ENCODE data around the gene HEMK1. TPM values are rescaled to one million over a fixed set of nuclear protein-coding genes. Genes with fewer than 3 reads are reported as not detected.

Gene HEMK1
- total RNA-seq, 1 donor from 2014 or later = 13.1 TPM

DNA sequence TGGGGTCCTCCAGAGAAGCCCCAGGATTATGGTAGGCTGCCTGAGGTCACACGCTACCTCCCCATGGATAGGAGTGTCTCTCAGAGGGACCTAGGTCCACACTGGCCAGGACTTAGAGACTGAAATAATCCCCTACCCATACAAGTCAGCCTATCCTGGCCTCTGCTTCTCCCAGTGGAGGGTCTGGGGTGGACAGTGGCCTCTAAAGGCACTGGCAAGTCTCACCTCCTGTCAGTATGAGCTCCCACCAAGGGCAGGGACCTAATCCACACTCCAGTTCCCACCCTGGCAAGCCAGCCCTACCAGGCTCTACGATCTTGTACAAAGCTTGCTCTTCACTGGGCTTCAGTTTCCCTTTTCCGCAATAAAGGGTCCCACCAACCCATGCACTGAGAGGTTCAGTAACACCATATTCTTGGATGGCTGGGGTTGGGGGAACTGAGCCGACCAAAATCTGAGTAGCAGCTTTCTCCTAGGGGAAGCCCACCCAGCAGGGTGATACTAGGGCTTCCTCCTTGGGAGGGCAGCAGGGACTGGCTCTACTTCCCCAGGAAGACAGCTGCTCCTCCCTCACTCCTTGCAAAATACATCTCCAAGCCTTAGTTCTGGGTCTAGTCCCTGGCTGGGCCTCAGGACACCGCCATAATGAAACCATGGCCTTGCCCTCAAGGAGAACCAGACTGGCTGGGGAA, 39.9 kb downstream of the HEMK1 start:
- peak overlapping the region in 1 of 2 donors; percentile 70 for H3K27ac ChIP-seq
- H3K4me1 ChIP-seq = peaks cover 8 to 15% of the 10 kb centered on the region in 2 donors
- no peaks in the 10 kb centered on the region for H3K9me3 ChIP-seq

DNA sequence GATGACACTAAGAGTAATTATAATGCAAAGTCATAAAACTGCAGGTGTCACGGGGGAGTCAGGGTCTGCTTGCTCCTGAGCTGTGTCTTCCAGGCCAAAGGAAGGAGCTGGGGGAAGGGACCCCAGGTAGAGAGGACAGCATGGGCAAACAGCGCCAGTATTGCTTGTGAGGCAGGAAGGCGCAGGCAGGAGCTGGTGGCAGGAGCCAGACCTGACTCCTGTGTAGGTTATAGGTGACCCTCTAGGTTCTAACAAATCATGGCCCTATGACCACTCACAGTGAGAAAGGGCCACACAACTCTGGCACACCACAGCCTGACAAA, 40.4 kb downstream of the HEMK1 start:
- Histone ChIP-seq H3K4me3 (peak overlapping the region; percentile 74 to 76), H3K9me3 (no peaks in the 10 kb centered on the region), H3K27me3 (no peaks in the 10 kb centered on the region), H3K27ac (peak overlapping the region in 1 of 2 donors; percentile 70), H3K4me1 (peaks cover 8 to 15% of the 10 kb centered on the region in 2 donors), H3K36me3 (peaks cover 10 to 19% of the 10 kb centered on the region in 2 donors)
- TF ChIP-seq, protein P1, sequence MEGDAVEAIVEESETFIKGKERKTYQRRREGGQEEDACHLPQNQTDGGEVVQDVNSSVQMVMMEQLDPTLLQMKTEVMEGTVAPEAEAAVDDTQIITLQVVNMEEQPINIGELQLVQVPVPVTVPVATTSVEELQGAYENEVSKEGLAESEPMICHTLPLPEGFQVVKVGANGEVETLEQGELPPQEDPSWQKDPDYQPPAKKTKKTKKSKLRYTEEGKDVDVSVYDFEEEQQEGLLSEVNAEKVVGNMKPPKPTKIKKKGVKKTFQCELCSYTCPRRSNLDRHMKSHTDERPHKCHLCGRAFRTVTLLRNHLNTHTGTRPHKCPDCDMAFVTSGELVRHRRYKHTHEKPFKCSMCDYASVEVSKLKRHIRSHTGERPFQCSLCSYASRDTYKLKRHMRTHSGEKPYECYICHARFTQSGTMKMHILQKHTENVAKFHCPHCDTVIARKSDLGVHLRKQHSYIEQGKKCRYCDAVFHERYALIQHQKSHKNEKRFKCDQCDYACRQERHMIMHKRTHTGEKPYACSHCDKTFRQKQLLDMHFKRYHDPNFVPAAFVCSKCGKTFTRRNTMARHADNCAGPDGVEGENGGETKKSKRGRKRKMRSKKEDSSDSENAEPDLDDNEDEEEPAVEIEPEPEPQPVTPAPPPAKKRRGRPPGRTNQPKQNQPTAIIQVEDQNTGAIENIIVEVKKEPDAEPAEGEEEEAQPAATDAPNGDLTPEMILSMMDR (IDR thresholded peaks at IDR 0.05) = no peak
- intact Hi-C loops (cut with DNase I) = loop anchor here (5.0 to 10.0 kb wide), 3 partner anchors 95 to 1355 kb away; partner anchors contain the start of genes PCBP4 and TMEM115
- no peak for DNase-seq (ENCODE audit: low spot score in 2 of 2)

More for the DNA sequence above, 39.9 kb downstream of the HEMK1 start:
- intact Hi-C loops (cut with DNase I) = no loop called here
- TF ChIP-seq, protein P1 (IDR thresholded peaks at IDR 0.05) = no peak
- no peaks in the 10 kb centered on the region for H3K27me3 ChIP-seq
- no peak for DNase-seq (ENCODE audit: low spot score in 2 of 2)
- H3K4me3 ChIP-seq = peak overlapping the region in 1 of 2 donors; percentile 74
- peaks cover 10 to 19% of the 10 kb centered on the region in 2 donors for H3K36me3 ChIP-seq

DNA sequence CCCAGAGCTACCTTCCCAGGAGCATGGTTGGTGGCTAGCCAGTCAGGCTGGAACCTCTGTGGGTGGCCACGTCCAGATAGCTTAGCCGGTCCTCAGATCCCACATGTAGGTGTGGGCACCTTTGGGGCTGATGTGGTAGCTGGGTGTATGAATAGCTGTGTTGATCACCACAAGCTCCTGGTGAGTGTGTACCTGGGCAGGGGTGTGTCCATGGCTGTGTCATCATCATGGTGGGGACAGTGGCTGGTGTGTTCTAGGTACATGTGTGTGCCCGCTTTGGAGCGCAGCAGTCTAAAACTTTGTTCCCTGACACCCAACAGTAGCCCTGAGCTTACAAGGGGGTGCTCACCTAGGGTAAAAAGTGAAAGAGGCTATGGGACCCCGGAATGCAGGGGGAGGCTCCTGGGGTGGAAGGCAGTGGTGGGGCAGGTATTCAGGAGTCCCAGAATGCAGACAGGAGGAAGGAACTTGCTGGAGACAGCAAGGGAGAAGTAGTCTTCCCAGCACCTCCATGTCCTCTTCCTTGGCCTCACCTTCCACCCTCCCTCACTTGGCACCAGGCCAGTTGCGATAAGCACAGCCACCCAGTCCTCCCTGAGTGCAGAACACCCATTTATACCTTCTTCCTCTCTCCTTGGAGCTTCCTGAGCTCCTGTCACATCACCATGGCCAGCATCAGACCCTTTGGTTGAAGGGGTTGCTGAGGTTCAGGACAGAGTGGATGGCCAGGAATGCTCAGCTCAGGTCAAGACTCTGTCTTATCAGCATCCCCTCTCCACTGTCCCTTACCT, 41.1 kb downstream of the HEMK1 start:
- no peak for DNase-seq (ENCODE audit: low spot score in 2 of 2)
- Histone ChIP-seq H3K4me3 (peak overlapping the region; percentile 74 to 76), H3K9me3 (no peaks in the 10 kb centered on the region), H3K27ac (peak overlapping the region; percentile 70 to 79), H3K36me3 (peaks cover 10 to 19% of the 10 kb centered on the region in 2 donors), H3K27me3 (no peaks in the 10 kb centered on the region), H3K4me1 (peaks cover 3 to 15% of the 10 kb centered on the region in 2 donors)
- TF ChIP-seq, protein P1 (IDR thresholded peaks at IDR 0.05) = no peak
- intact Hi-C loops (cut with DNase I) = loop anchor here (5.0 to 10.0 kb wide), 3 partner anchors 96 to 1354 kb away; partner anchors contain the start of genes PCBP4 and TMEM115

DNA sequence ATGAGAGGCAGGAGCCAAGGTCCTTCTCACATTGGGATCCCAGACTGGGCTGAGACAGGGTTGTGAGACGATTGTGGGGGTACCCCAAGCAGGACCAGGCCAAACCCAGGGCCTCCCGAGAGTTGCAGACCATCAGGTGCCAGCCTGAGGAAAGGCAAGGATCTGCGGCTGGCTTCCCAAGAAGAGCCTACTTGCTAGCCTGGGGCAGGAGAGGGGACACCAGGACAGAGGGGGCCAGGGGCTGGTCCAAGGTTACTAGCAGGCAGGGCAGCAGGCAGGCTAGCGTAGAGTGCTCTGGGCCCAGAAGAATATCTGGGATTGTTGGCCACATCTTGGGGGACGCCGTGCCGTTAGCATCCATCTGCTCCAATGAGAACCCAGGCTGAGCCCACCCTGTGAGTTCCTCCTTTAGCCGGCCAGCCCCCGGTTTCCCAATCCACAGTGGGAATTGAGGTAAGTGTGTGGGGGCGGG, 41.7 kb downstream of the HEMK1 start:
- Histone ChIP-seq H3K4me1 (peaks cover 3 to 18% of the 10 kb centered on the region in 2 donors), H3K27me3 (no peaks in the 10 kb centered on the region), H3K4me3 (peak overlapping the region; percentile 74 to 76), H3K9me3 (no peaks in the 10 kb centered on the region), H3K36me3 (peaks cover 10 to 19% of the 10 kb centered on the region in 2 donors), H3K27ac (peak overlapping the region; percentile 70 to 79)
- intact Hi-C loops (cut with DNase I) = loop anchor here (1.0 to 10.0 kb wide), 4 partner anchors 9 to 1354 kb away; partner anchors contain the start of genes PCBP4 and TMEM115
- TF ChIP-seq, protein P1 (IDR thresholded peaks at IDR 0.05) = no peak
- DNase-seq (ENCODE audit: low spot score in 2 of 2) = no peak

DNA sequence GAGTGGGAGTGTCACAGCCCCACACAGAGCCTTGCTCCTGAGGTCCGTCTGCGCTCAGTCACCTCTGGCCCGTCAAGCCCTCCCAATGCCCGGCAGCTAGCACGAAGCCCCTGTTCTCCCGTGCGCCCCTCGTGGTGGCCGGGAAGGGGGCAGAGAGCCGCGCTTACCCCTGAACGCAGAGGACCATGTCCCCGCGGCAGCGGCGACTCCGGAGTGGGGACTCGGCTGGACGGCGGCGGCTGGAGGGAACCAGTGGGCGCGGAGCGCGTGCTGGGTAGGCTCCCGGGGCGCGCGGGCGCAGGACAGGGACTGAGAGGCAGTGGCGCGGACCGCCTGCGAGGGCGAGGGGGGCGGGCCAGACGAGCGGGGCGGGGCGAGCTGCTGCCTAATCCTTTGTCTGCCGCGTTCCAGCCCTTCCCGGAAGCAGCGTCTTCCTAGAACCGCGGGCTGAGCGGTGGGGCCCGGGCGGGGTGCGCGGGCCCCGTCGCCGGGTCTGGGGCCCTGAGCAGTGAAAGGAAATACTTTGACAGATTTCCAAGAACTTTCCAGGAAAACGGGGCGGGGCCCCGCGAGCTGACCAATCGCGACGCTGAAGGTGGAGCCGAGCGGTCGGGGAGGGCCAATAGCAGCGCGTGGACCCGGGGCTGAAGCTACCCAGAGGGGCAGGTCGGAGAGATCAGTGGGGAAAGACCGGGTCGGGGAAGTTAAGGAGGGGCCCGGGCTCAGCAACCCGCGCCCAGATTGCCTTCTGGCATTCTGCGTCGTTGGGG, 42.3 kb downstream of the HEMK1 start, which contains the start of gene CISH:
CISH (minus strand) TSS at position 311 of the 770 bp plus-strand sequence; CDS start at position 187, 124 bp downstream.
- H3K4me1 ChIP-seq = peaks cover 3 to 18% of the 10 kb centered on the region in 2 donors
- H3K27me3 ChIP-seq = no peaks in the 10 kb centered on the region
- H3K27ac ChIP-seq = peak within 1 kb of the TSS; percentile 70 to 79
- H3K36me3 ChIP-seq = peaks cover 10 to 16% of the 10 kb centered on the region in 2 donors
- H3K4me3 ChIP-seq = peak within 1 kb of the TSS; percentile 74 to 76
- intact Hi-C loops (cut with DNase I) = loop anchor here (1.0 to 10.0 kb wide), 5 partner anchors 9 to 1353 kb away; partner anchors contain the start of genes MANF, PCBP4 and TMEM115
- TF ChIP-seq, protein P1 (IDR thresholded peaks at IDR 0.05) = peak in 2 of 3 experiments; percentile 35 to 39
- peak; percentile 80 to 97 for DNase-seq (ENCODE audit: low spot score in 2 of 2)
- no peaks in the 10 kb centered on the region for H3K9me3 ChIP-seq

Measured in ascending aorta (tissue), 2 donors.